IPS DF 4.7 (cell line): Measurements from ENCODE around the gene ZNF2.
"Not testable (repeated sequence)": the region's sequence is repeated elsewhere in the genome, so short reads cannot be mapped to it uniquely, and the experiment has no call there.

Experiments used
- DNase-seq: peaks from one replicate; pipeline ENCODE4 v3.0.0-alpha.2; 2013; ENCODE audit warnings: low spot score; ENCODE audit errors: extremely low read depth

Gene ZNF2

DNA sequence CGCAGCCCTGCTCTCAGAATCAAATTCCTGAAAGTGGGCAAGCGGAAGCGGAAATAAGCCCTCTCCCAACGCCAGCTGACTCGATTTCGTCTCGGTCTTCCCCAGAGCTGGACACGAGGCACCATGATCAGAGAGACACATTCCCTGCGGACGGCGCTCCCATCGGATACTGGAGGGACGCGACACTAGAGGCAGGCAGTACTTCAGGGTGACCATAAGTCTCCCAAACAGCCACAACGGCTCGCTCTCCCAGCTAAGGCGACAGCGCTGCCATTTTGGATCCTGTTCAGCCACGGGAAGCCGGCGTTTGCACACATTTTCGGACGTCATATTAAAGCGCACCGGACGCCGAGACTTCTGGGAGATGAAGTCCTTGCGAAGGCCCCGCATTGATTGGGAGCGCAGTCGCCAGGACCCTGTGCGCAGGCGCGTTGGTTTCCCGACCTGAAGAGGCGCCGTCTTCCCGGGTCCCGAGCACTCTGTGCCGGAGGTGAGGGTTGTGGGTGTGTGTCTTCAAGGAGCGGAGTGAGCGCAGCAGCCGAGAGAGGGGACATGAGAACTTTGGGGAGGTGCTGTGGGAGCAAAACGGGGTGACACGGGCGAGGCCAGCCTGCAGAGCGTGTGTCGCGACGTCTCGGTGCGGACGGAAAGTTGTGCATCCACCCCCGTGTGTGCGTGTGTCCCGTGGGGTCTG lies at the start of gene ZNF2:
TSS of gene ZNF2 (plus strand) at position 439 of the 694 bp plus-strand sequence. CDS start 10,418 bp downstream, outside the sequence.
- peak; percentile 95 for DNase-seq

DNA sequence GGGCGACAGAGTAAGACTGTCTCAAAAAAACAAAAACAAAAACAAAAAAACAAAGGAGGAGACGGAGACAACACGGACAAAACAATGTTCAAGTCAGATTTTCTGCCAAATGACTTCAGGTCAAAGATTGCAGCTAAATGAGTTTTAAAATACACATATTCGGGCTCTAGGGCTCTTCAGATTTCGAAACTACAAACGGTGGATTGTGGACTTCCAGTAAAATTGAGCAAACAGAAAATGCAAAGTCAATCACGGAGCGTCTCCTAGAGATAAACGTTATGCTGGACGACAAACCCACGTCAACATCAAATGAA lies 44.6 kb upstream of the ZNF2 start:
- DNase-seq: no peak

DNA sequence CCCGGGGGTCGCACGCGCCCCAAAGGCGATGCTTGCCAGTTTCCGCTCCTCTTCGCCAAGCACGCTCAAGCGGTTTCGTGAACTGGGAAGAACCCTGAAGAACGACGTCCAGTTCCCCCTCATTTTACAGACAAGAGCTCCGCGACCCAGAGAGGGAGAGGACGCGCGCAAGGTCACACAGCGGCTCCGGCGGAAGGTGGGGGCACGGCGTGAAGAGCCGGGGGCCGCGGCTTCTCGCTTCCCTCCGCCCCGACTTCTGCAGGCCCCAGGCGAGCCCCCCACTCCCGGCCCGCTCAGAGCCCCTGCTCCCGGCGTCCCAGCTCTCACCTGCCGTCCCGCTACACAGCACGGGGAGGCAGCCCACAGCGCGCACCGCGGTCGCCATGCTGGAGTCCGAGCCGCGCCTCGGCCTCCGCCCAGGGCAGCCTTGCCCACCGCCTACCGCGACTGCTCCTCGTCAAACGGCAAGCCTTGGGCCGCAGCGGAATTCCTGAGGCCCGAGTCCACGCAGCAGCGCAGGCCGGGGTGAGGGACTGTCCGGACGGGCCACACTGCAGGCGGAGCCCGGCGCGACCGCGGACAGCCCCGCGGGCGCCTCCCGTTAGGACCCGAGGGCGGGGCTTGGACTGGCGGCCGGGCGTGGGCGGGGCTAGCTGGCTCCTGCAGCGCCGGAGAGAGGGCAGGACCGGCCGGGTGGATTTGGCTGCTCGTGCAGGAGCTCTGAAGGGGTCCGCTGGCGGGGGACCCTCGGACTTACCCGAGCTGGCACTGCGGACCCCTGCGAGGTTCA lies 44.0 kb upstream of the ZNF2 start, which contains the start of gene MRPS5:
TSS of gene MRPS5 (minus strand) at position 402 of the 790 bp plus-strand sequence. CDS start at position 385, 17 bp downstream.
- DNase-seq: no peak

DNA sequence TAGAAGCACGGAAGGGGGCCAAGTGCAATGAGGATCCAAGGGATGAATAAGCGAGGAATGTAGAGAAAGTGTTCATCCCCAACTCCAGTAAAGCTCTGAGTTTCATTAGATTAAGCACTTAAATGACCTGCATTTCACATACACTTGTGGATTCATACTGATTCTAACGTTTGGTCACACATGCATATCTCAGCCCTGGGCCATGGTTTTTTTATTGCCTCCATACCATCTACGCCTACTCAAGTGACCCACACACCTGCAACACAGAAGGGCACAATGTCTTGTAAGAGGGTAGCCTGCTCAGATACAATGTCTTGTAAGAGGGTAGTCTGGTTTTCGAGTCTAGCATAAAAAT lies 43.4 kb upstream of the ZNF2 start:
- no peak for DNase-seq

DNA sequence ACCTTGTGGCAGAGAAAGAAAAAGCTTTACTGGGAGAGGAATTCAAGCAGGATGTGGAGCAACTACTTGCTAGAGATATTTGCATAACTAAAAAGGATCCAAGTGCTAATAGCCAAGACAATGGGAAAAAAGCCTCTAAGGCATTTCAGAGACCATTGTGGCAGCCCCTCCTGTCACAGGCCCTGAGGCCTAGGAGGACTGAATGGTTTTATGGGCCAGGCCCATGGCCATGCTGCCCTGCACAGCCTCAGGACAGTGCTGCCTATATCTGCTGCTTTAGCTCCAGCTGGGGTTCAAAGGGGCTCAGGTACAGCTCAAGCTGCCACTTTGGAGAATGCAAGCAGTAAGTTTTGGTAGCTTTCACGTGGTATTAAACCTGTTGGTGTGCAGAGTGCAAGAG lies 26.9 kb upstream of the ZNF2 start:
- DNase-seq: no peak

DNA sequence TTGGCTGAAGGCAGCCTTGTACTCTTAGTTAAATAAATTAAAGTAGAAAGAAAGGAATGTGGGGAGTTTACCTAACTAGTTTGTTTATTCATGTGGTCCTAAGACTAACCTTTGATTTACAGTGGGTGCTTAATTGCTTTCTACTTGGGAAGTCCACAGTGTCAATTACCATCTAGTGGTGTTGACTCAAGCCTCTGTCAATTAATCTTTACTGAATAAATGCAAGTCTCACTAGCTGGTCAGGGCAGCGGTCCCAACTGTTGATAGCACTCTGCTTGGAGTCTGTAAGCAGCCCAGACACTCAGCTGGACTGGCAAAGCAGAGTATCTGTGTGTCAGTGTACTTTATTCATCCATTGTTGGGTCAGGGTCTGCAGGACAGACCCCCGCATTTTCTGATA lies 21.8 kb upstream of the ZNF2 start:
- DNase-seq: no peak

DNA sequence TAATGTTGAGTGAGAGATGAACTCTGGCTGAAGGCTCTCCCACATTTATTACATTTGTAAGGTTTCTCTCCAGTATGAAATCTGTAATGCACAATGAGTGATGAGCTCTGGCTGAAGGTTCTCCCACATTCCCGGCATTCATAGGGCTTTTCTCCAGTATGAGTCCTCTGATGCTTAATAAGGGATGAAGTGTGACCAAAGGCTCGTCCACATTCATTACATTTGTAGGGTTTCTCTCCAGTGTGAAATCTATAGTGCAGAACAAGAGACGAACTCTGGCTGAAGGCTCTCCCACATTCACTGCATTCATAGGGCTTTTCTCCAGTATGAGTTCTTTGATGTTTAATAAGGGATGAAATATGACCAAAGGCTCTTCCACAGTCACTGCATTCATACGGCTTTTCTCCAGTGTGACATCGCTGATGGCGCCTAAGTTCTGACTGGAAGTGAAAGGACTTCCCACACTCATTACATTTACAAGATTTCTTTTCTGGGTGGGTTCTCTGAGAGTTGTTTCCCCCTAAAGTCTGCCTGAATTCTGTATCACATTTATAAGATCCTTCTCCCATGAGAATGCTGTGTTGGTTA lies 16.1 kb upstream of the ZNF2 start:
- no peak for DNase-seq

DNA sequence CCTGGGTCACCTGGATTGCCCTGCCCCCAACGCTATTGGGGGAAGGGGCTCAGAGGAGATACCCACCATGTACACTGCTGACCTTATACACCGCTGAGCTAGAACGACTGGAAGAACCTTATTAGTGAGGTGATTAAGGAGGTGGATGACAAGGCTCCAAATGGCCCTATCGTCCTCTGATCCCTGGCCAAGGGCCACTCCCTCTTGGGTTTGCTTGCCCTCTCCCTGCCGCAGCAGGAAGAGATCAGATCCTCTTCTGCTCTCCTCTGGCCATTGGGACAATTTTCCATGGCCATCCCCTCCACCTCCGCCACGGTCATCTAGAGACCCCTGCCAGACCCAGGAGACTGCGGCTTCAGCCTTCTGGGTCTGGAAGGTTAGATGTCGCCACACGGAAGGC lies 7.2 kb upstream of the ZNF2 start:
- no peak for DNase-seq

DNA sequence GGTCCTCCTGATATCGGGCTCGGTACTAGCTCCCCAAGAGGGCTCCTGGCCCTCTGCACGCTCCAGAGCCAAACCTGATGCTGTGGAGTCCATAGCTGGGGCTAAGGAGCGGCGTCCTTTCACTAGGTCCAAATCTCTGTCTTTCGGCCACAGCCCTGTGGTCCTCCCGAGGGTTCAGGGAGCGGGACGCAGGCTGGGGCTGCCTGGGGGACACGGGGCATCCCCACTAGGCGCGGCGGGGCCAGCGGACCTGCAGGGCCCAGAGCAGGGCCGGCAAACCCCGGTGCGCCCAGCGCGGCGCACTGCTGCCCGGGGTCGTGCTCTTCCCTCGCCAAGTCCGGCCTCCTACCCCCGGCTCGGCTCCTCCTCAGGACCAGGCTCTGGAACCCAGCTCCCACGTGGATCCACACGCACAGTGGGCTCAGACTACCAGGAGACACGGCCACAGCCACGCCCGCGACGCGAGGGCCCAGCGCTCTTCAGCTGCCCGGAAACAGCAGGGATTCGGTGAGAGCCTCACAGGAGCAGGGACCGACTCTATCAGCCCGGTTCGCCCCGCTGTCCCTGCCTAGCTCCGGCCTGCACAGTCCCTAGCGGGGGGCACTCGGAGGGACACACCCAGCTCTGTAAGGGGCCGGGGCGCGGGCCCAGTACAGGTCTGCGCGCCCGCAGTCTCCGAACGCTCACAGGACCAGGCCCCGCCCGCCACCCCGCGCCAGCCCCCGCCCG lies 6.6 kb upstream of the ZNF2 start:
- DNase-seq: no peak

DNA sequence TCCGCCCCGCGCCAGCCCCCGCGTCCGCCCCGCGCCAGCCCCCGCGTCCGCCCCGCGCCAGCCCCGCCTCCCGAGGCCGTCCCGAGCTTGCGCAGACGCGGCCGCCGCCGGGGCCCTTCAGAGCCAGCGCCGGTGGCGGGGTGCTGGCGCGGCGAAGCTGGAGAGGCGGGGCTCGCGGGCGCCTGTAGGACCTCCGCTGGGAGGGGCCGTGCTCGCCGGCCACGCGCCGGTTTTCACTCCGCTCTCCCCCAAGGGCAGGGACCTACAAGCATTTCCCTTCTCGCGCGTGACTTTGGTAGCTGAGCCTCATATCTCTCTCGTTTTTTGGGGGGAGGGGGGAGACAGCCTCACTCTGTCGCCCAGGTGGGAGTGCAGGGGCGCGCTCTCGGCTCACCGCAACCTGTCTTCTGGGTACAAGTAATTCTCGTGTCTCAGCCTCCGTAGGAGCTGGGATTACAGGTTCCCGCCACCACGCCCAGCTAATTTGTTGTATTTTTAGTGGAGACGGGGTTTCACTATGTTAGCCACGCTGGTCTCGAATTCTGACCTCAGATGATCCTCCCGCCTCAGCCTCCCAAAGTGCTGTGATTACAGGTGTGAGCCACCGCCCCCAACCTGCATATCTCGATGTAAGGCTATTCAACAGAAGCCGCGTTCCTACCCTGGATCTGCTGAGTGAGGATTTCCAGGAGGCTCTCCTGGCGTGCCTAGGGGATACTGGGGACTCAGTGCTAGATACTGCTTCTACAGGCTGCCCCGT lies 5.7 kb upstream of the ZNF2 start, which contains the start of gene ZNF514:
TSS of gene ZNF514 (minus strand) at position 159 of the 760 bp plus-strand sequence. CDS start 6,595 bp downstream, outside the sequence.
- DNase-seq: no peak

DNA sequence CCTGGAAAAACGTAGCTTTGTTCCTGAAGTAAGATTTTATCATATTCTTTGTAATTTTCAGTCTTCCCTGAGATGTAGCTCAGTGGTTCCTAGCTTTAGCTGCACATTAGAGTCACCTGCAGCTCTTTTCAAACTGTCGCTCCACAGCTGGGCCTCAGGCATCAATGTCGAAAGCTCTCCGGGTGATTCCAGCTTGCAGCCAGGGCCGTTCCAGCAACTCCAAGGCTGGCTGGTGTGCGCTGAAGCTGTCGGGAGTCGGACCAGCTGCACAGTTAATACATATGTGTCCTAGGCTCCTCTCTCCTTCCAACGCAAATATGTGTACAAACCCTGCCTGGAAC lies 609 bp upstream of the ZNF2 start:
- no peak for DNase-seq

DNA sequence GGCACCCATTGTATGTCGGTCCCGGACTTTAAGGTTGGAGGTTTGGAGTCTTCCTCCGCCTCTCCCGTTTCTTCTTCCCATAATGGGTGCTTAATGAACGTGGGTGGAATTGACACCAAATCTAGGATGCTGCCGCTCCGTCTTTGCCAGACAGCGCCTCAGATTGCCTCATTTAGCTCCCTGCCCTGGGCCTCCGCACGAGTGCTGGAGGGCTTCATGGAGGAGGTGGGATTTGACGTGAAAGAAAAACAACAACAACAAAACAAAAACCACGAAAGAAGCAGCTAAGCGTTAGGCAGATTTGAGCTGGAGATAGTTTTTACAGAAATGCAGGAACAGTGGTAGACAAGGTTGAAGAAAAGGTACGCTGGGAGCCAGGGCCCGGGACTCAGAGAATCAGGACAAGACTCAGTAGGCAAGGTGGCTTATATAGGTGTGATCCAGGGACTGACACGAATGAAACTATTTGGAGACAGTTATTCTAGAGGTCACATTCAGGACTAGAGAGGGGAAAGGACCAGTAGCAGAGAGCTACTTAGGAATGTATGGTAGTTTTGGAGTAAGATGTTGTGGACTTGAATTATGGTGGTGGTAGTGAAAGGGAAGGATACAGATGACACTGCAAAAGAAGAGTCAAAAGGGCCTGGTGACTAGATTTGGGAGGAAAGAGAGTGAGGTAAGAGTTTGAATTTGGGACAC lies 605 bp downstream of the ZNF2 start:
- no peak for DNase-seq

DNA sequence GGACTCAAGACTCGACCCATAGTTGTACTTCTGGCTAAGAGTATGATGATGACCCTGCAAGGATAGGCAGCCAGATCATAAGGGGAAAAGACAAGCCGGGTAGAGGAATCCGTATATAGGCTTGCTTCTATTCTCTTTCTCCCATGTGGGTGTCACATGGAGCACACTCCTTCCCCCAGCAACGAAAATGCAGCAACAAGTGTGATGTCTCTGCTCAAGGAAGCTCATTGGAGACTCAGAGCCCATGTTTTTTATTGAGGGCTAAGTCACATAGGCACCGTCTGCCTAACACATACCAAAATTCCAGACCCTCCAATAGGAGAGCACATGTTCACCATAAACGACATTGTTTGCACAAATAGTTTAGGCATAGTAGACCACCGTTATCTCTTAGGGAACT lies 6.3 kb downstream of the ZNF2 start:
- no peak for DNase-seq

DNA sequence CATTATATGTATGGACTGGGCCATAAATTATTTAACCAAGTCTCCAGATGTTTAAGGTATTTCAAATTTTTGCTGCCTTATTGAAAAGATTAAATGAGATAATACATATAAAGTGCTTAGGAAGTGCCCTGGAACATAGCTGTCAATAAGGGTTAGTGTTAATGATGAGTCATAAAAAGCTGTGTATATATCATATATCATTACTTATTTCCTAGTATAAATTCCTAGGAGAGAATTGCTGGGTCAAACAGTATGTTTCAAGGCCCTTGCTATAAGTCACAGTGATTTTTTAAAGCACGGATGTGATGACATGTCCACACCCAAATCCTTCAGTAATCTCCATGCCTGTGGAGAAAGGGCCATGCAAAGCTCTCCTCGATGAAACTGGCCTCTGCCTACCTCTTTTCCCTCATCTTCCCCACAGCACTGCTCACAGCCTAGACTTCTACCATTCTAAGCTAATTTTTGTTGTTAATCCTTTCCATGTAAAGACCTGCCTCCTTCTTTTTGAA lies 8.5 kb downstream of the ZNF2 start:
- DNase-seq: no peak

DNA sequence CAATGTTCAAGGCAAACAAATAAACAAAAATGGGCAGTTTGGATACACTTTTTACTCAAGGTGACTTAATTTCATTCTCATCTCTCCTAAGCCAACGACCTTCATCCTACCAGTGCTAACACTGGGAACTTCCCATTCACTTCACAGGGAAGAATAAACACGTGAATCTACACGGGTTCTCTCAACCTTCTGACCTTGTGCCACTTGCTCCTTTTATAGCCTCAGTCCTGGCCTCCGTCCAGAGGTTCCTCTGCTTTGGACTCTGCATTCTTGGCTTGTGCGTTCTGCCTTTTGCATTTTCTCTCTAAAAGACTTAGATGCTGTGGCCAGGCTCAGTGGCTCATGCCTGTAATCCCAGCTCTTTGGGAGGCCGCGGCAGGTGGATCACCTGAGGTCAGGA lies 13.8 kb downstream of the ZNF2 start:
- DNase-seq: no peak

DNA sequence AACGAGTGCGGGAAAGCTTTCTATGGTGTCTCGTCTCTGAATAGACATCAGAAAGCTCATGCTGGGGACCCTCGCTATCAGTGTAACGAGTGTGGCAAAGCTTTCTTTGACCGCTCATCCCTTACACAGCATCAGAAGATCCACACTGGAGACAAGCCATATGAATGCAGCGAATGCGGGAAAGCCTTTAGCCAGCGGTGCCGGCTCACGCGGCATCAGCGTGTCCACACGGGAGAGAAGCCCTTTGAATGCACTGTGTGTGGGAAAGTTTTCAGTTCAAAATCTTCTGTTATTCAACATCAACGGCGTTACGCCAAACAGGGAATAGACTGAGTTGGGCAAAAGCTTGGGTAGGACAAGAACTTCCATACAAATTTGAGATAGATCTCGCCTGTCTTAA lies 16.2 kb downstream of the ZNF2 start:
- DNase-seq: no peak

DNA sequence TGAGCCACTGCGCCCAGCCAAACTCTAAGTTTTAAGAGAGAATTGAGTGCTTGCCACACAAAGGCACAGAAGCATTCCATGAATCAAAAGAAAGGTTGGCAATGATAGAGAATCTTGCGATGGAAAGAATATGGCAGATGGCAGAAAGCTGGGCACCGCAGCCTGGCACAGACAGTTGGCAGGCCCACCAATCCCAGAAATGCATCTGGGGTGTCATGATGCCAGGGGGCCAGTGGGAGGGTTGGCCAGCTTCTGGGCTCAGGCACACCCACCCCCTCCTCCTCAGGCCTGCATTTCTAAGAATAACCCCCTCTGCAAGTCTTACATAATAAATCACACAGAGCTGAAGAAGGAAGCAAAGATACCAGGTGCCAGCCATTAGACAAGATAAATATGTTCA lies 19.6 kb downstream of the ZNF2 start:
- no peak for DNase-seq

DNA sequence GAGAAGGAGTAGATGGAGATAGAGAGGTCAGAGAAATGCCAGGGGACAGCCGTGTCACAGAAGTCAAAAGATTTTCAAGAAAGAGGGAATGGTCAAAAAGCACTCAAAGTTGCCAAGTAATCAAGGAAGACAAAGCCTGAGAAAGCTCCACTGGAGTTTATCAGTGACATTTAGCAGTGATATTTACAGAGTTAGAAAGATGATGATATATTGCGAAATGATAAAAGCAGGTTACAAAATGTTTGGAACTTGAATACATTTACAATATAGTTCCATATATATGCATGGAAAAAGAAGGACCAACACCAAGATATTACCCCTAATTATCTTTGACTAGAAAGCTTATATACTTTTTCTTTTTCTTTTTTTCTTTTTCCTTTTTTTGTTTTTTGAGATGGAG lies 20.4 kb downstream of the ZNF2 start:
- DNase-seq: no peak

DNA sequence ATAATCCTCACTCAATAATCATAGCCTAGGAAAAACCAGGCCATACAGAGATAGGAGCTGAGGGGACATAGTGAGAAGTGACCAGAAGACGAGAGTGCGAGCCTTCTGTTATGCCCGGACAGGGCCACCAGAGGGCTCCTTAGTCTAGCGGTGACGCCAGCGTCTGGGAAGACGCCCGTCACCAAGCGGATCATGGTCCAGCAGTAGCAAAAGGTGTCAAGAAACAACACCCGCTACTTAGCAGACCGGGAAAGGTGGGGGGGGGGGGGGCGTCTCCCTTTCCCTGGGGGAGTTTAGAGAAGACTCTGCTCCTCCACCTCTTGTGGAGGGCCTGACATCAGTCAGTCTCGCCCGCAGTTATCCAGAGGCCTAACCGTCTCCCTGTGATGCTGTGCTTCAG lies 27.3 kb downstream of the ZNF2 start:
- DNase-seq: not testable (repeated sequence)

DNA sequence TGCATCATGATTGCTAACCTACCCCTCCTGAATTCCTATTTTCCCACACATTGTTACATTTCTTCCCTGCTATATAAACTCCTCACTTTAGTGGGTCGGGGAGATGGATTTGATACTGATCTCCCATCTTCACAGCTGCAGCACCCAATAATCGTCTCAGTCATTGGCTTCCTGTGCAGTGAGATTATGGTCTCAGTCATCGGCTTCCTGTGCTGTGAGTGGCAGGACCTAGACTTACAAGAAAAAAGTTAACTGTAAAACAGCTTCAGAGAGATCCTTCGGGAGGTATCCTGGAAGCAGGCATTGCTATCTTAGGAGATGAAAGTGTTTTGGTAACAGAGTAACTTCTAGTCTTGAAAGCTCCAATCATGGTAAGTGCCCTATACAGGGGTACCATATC lies 38.3 kb downstream of the ZNF2 start:
- no peak for DNase-seq
